Fibroblast of lung (primary cell): ENCODE results near the gene CNOT3. TPM values are rescaled to one million over a fixed set of nuclear protein-coding genes. Genes with fewer than 3 reads are reported as not detected.

Source experiments
- DNase-seq, 2 donors: peaks; one replicate each; pipeline versions ENCODE4 v3.0.0 to v3.0.0-alpha.2; 2010; ENCODE audit warnings: low read depth in 2 of 2
- H2AFZ ChIP-seq: 2 replicates; pipeline ENCODE4 v1.5.1; 2012; ENCODE audit warnings: low read length, control low read depth, inconsistent platforms
- H3K27ac ChIP-seq: 2 replicates; pipeline ENCODE4 v1.5.1; 2011; ENCODE audit warnings: low read length, control low read depth; ENCODE audit not compliant: insufficient read depth
- H3K27me3 ChIP-seq: 2 replicates; pipeline ENCODE4 v1.5.1; 2011; ENCODE audit warnings: mild to moderate bottlenecking, low read length; ENCODE audit not compliant: control insufficient read depth, insufficient read depth
- H3K36me3 ChIP-seq: 2 replicates; pipeline ENCODE4 v1.5.1; 2011; ENCODE audit warnings: low read length; ENCODE audit not compliant: control insufficient read depth, insufficient read depth
- H3K4me1 ChIP-seq: 2 replicates; pipeline ENCODE4 v1.5.1; 2011; ENCODE audit warnings: low read length; ENCODE audit not compliant: control insufficient read depth, insufficient read depth; ENCODE audit errors: extremely low read depth
- H3K4me2 ChIP-seq: 2 replicates; pipeline ENCODE4 v1.5.1; 2011; ENCODE audit warnings: low read length, control low read depth; ENCODE audit not compliant: insufficient read depth; ENCODE audit errors: extremely low read depth
- H3K4me3 ChIP-seq, 4 experiments: fragments of 200-600 bp in 1 of 4; sonication (generic) in 1 of 4; replicated peaks in 1 of 4; 2 replicates each; pipeline ENCODE4 v1.5.1; 2011 to 2016; ENCODE audit warnings: low read length in 4 of 4, low read depth in 3 of 4, mild to moderate bottlenecking in 3 of 4, control low read depth in 2 of 4, inconsistent platforms in 1 of 4, mixed read lengths in 1 of 4; ENCODE audit not compliant: insufficient read depth in 1 of 4; ENCODE audit errors: control extremely low read depth in 1 of 4
- H3K79me2 ChIP-seq: 2 replicates; pipeline ENCODE4 v1.5.1; 2012; ENCODE audit warnings: mild to moderate bottlenecking, low read length, inconsistent platforms; ENCODE audit not compliant: control insufficient read depth, insufficient read depth
- H3K9ac ChIP-seq: 2 replicates; pipeline ENCODE4 v1.5.1; 2011; ENCODE audit warnings: mild to moderate bottlenecking, low read length, control low read depth; ENCODE audit not compliant: insufficient read depth
- H3K9me3 ChIP-seq: 2 replicates; pipeline ENCODE4 v1.5.1; 2012; ENCODE audit warnings: low read depth, low read length; ENCODE audit not compliant: control insufficient read depth, insufficient read depth
- H4K20me1 ChIP-seq: 2 replicates; pipeline ENCODE4 v1.5.1; 2011; ENCODE audit warnings: low read length; ENCODE audit not compliant: control insufficient read depth, insufficient read depth; ENCODE audit errors: extremely low read depth
- EZH2 ChIP-seq: IDR thresholded peaks from 2 replicates; pipeline ENCODE4 v1.5.1; 2012; ENCODE audit warnings: low read length, control low read depth, mild to moderate bottlenecking; ENCODE audit errors: missing control alignments
- polyA minus RNA-seq: library from RNA; depleted of rRNA, polyadenylated mRNA; stranded (reverse); fragments of >200 nt; gene quantifications from 2 replicates; pipeline ENCODE4 v1.2.3, GENCODE V29; 2011; ENCODE audit warnings: low replicate concordance
- polyA plus RNA-seq, 2 donors: library from polyadenylated mRNA; depleted of rRNA in 1 of 2; stranded (reverse) in 1 of 2; unstranded in 1 of 2; fragments of >200 nt; gene quantifications; 2 replicates each; pipeline ENCODE4 v1.2.1, GENCODE V29; 2011 to 2012; ENCODE audit warnings: missing spikeins in 1 of 2
- total RNA-seq: library from RNA; depleted of rRNA; stranded (reverse); fragments of >200 nt; gene quantifications from 2 replicates; pipeline ENCODE4 v1.2.1, GENCODE V29; 2014
- TF ChIP-seq, protein P1 (sequence below), 2 donors: IDR thresholded peaks in 1 of 2; conservative IDR thresholded peaks in 1 of 2; 1 replicate in 1 of 2; 2 replicates in 1 of 2; pipeline ENCODE4 v1.5.1; 2011 to 2012; ENCODE audit warnings: low read length in 2 of 2, control low read depth in 1 of 2, inconsistent platforms in 1 of 2, low read depth in 1 of 2, mild to moderate bottlenecking in 1 of 2

CNOT3 gene
- total RNA-seq (6.2 and 10.4 TPM in 2 replicates), polyA plus RNA-seq (10.7 and 19.5 TPM in 2 replicates), polyA minus RNA-seq (62.9 and 74.0 TPM in 2 replicates)
- polyA plus RNA-seq (2012) = 26.7 and 41.6 TPM in 2 replicates

DNA sequence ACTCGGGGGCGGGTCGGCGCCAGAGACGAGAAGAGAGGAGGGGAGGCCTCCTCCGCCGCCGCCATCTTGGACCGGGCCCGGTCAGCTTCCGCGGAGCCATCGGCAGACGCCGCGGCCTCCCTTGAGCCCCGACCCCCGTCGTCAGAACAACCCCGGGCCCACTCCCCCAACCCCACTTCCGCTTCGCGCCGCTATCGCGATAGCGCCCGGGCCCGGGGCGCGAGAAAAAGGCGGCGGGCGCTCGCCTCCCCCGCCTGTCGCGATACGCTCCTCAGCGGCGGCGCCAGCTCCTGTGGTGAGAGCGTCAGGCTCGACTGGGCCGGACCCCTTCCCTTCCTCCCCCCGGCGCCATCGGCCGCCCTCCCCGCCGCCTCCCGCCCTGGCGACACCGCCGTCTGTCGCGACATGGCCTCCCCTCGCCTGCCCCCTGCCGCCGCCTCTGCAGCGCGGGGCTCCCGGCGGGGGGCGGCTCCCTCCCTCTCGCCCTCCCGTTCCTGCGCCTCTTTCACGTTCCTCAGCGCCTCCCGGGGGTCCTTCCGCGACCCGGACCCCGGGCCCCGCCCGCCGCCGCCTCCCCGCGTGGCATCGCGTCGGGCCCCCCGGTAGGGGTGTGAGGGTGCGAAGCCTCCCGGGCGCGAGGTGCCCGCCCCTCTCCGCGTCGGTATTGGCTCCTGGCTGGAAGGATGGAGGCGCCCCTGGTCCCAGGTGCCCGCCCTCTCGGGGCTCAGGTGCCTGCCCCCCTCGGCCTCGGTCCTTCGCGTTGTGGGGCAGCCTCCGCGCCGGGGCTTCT lies at the start of gene CNOT3:
Gene CNOT3, plus strand, starts transcription at position 64 of the 790 bp plus-strand sequence. CDS start 5,217 bp downstream, outside the sequence.
- Histone ChIP-seq H3K4me2 (peak within 1 kb of the TSS; percentile 99), H3K4me1 (peaks cover 17% of the 10 kb centered on the region), H3K27me3 (no peaks in the 10 kb centered on the region), H4K20me1 (no peaks in the 10 kb centered on the region), H3K4me3 (peak within 1 kb of the TSS; percentile 70 to 84 (median 79)), H3K9ac (peak within 1 kb of the TSS; percentile 97), H2AFZ (peak within 1 kb of the TSS; percentile 95), H3K9me3 (no peaks in the 10 kb centered on the region), H3K79me2 (peaks cover 51% of the 10 kb centered on the region), H3K27ac (peak within 1 kb of the TSS; percentile 90), H3K36me3 (peaks cover 6% of the 10 kb centered on the region)
- DNase-seq = no peak
- no peak for TF ChIP-seq EZH2
- TF ChIP-seq, protein P1, sequence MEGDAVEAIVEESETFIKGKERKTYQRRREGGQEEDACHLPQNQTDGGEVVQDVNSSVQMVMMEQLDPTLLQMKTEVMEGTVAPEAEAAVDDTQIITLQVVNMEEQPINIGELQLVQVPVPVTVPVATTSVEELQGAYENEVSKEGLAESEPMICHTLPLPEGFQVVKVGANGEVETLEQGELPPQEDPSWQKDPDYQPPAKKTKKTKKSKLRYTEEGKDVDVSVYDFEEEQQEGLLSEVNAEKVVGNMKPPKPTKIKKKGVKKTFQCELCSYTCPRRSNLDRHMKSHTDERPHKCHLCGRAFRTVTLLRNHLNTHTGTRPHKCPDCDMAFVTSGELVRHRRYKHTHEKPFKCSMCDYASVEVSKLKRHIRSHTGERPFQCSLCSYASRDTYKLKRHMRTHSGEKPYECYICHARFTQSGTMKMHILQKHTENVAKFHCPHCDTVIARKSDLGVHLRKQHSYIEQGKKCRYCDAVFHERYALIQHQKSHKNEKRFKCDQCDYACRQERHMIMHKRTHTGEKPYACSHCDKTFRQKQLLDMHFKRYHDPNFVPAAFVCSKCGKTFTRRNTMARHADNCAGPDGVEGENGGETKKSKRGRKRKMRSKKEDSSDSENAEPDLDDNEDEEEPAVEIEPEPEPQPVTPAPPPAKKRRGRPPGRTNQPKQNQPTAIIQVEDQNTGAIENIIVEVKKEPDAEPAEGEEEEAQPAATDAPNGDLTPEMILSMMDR (conservative IDR thresholded peaks at IDR 0.05 in 1 of 2, IDR thresholded peaks at IDR 0.05 in 1 of 2; ENCODE audit: low read depth in 1 of 2, low read length in 2 of 2) = no peak

DNA sequence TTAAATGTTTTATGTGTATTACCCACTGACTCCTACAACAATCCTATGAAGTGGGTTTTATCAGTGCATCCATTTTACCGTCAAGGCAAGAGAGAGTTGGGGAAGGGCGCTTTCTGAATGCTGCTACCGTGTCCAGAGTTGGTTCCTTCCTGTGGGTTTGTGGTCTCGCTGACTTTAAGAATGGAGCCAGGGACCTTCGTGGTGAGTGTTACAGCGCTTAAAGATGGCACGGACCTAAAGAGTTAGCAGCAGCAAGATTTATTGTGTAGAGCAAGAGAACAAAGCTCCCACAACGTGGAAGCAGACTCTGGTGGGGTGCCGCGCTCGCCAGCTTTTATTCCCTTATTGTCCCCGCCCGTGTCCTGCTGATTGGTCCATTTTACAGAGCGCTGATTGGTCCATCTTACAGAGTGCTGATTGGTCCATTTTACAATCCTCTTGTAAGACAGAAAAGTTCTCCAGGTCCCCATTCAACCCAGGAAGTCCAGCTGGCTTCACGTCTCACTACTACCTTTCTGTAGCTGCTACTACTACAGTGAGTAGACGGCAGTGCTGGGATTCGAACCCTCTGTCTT lies 43.0 kb upstream of the CNOT3 start:
- no peaks in the 10 kb centered on the region for H3K36me3 ChIP-seq
- H3K4me3 ChIP-seq = no peak overlapping the region
- H3K4me2 ChIP-seq = no peak overlapping the region
- H3K4me1 ChIP-seq = peaks cover 2% of the 10 kb centered on the region
- no peak overlapping the region for H3K9ac ChIP-seq
- H3K79me2 ChIP-seq = no peaks in the 10 kb centered on the region
- H2AFZ ChIP-seq = no peak overlapping the region
- DNase-seq = no peak
- H3K9me3 ChIP-seq = no peaks in the 10 kb centered on the region
- H4K20me1 ChIP-seq = no peaks in the 10 kb centered on the region
- no peak overlapping the region for H3K27ac ChIP-seq
- TF ChIP-seq, protein P1 (conservative IDR thresholded peaks at IDR 0.05 in 1 of 2, IDR thresholded peaks at IDR 0.05 in 1 of 2; ENCODE audit: low read depth in 1 of 2, low read length in 2 of 2) = no peak
- no peak for TF ChIP-seq EZH2
- H3K27me3 ChIP-seq = no peaks in the 10 kb centered on the region

DNA sequence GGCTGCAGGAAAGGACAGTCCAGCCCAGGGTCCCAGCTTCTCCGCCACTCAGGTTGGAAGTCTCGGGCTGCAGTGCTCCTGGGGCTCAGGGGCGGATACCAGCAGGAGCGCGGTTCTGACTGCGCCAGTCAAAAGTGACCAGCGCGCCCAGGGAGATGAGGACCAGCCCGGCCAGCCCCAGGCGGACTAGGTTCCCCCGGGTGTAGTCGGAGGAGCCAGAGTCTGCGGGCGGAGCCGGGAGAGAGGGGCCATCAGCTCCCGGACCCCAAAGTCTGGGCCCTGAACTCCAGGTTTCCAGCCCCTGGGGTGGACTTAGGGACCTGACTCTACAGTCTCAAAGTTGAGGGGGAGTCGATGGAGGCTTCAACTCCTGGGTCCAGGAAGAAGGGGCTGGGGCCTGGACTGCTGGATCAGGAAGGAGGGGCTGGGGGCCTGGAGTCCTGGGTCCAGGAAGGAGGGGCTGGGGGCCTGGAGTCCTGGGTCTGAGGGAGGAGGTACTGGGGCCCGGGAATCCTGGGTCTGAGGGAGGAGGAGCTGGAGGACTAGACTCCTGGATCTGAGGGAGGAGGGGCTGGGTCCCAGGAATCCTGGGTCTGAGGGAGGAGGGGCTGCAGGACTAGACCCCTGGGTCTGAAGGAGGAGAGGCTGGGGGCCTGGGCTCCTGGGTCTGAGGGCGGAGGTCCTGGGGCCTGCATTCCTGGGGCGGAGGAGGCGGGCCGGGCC lies 42.3 kb upstream of the CNOT3 start:
- H3K27me3 ChIP-seq = no peaks in the 10 kb centered on the region
- no peak overlapping the region for H3K27ac ChIP-seq

More for the DNA sequence above, 42.3 kb upstream of the CNOT3 start:
- H3K9ac ChIP-seq = no peak overlapping the region
- H2AFZ ChIP-seq = no peak overlapping the region
- H3K4me1 ChIP-seq = peaks cover 2% of the 10 kb centered on the region
- H3K36me3 ChIP-seq = no peaks in the 10 kb centered on the region
- no peaks in the 10 kb centered on the region for H4K20me1 ChIP-seq
- H3K9me3 ChIP-seq = no peaks in the 10 kb centered on the region
- DNase-seq = no peak
- H3K4me2 ChIP-seq = peak overlapping the region; percentile 68
- no peaks in the 10 kb centered on the region for H3K79me2 ChIP-seq
- peak overlapping the region in 2 of 4 experiments; percentile 17 to 51 for H3K4me3 ChIP-seq
- no peak for TF ChIP-seq EZH2
- TF ChIP-seq, protein P1 (conservative IDR thresholded peaks at IDR 0.05 in 1 of 2, IDR thresholded peaks at IDR 0.05 in 1 of 2; ENCODE audit: low read depth in 1 of 2, low read length in 2 of 2) = no peak
